Panc1 (cell line): ENCODE measurements around the gene MYO7A.

Experiments used
- CTCF ChIP-seq: fragments of 450-650 bp; IDR thresholded peaks from 2 replicates; pipeline ENCODE4 v1.5.1; 2017; ENCODE audit warnings: mild to moderate bottlenecking
- POLR2AphosphoS5 ChIP-seq: IDR thresholded peaks from 2 replicates; pipeline ENCODE4 v1.6.1; 2012; ENCODE audit warnings: mild to moderate bottlenecking, low read depth, low read length, moderate library complexity
- REST ChIP-seq, 2 experiments: IDR thresholded peaks; 2 replicates each; pipeline ENCODE4 v1.6.1; 2011 to 2012; ENCODE audit warnings: low read depth in 2 of 2, control low read depth in 1 of 2, low read length in 1 of 2, mild to moderate bottlenecking in 1 of 2, moderate library complexity in 1 of 2; ENCODE audit not compliant: insufficient read depth in 1 of 2
- SIN3A ChIP-seq: IDR thresholded peaks from 2 replicates; pipeline ENCODE4 v1.6.1; 2012; ENCODE audit warnings: low read depth, mild to moderate bottlenecking, low read length, moderate library complexity, borderline replicate concordance; ENCODE audit not compliant: insufficient read depth
- TCF7L2 ChIP-seq: IDR thresholded peaks from 2 replicates; pipeline ENCODE4 v1.6.1; 2011; ENCODE audit warnings: mild to moderate bottlenecking, low read depth, low read length, inconsistent platforms

- TF ChIP-seq CTCF: no peak
- TF ChIP-seq REST (IDR thresholded peaks at IDR 0.05; ENCODE audit: insufficient read depth in 1 of 2, low read depth in 2 of 2, low read length in 1 of 2): no peak
- TF ChIP-seq POLR2AphosphoS5: no peak
- no peak for TF ChIP-seq SIN3A
- TF ChIP-seq TCF7L2: no peak
These were observed 52.3 kb downstream of the MYO7A start for GRCh38 chr11:77180346-77180745.
